Measurements from ENCODE around the gene LYPD5.
"Not testable (repeated sequence)": the region's sequence is repeated elsewhere in the genome, so short reads cannot be mapped to it uniquely, and the experiment has no call there.

Gene LYPD5

GRCh38 chr19:43814663-43815352 lies 12.6 kb upstream of the LYPD5 start:
- no peak for DNase-seq (ENCODE audit: low read depth in 1 of 2, low spot score in 1 of 2)
- in situ Hi-C loops (cut with HindIII; ENCODE audit: low pct_unique_long_range_greater_than_20kb, low sequenced_read_pairs), result no loop called here
- no peak for TF ChIP-seq JUND (IDR thresholded peaks at IDR 0.05; ENCODE audit: low read depth)

- DNase-seq (ENCODE audit: low read depth in 1 of 2, low spot score in 1 of 2), result no peak
- no peak for TF ChIP-seq JUND (IDR thresholded peaks at IDR 0.05; ENCODE audit: low read depth)
- in situ Hi-C loops (cut with HindIII; ENCODE audit: low pct_unique_long_range_greater_than_20kb, low sequenced_read_pairs), result no loop called here
These were observed 10.4 kb upstream of the LYPD5 start for GRCh38 chr19:43812688-43813087.

GRCh38 chr19:43812259-43812658 lies 10.0 kb upstream of the LYPD5 start:
- TF ChIP-seq JUND (IDR thresholded peaks at IDR 0.05; ENCODE audit: low read depth), result no peak
- in situ Hi-C loops (cut with HindIII; ENCODE audit: low pct_unique_long_range_greater_than_20kb, low sequenced_read_pairs), result no loop called here
- no peak for DNase-seq (ENCODE audit: low read depth in 1 of 2, low spot score in 1 of 2)

- TF ChIP-seq JUND (IDR thresholded peaks at IDR 0.05; ENCODE audit: low read depth), result no peak
- in situ Hi-C loops (cut with HindIII; ENCODE audit: low pct_unique_long_range_greater_than_20kb, low sequenced_read_pairs), result no loop called here
- DNase-seq (ENCODE audit: low read depth in 1 of 2, low spot score in 1 of 2), result no peak
These were observed 9.6 kb upstream of the LYPD5 start for GRCh38 chr19:43811837-43812236.

- peak in 1 of 2 experiments; percentile 66 for DNase-seq (ENCODE audit: low read depth in 1 of 2, low spot score in 1 of 2)
- TF ChIP-seq JUND (IDR thresholded peaks at IDR 0.05; ENCODE audit: low read depth), result no peak
- in situ Hi-C loops (cut with HindIII; ENCODE audit: low pct_unique_long_range_greater_than_20kb, low sequenced_read_pairs), result no loop called here
These were observed 7.8 kb upstream of the LYPD5 start for GRCh38 chr19:43809762-43810696.

GRCh38 chr19:43807651-43808050 lies 5.4 kb upstream of the LYPD5 start:
- no peak for TF ChIP-seq JUND (IDR thresholded peaks at IDR 0.05; ENCODE audit: low read depth)
- in situ Hi-C loops (cut with HindIII; ENCODE audit: low pct_unique_long_range_greater_than_20kb, low sequenced_read_pairs), result no loop called here

GRCh38 chr19:43806848-43807247 lies 4.6 kb upstream of the LYPD5 start:
- DNase-seq (ENCODE audit: low read depth in 1 of 2, low spot score in 1 of 2), result no peak
- in situ Hi-C loops (cut with HindIII; ENCODE audit: low pct_unique_long_range_greater_than_20kb, low sequenced_read_pairs), result no loop called here
- no peak for TF ChIP-seq JUND (IDR thresholded peaks at IDR 0.05; ENCODE audit: low read depth)

More at GRCh38 chr19:43807651-43808050, 5.4 kb upstream of the LYPD5 start:
- DNase-seq (ENCODE audit: low read depth in 1 of 2, low spot score in 1 of 2), result no peak

GRCh38 chr19:43806401-43806800 lies 4.2 kb upstream of the LYPD5 start:
- DNase-seq (ENCODE audit: low read depth in 1 of 2, low spot score in 1 of 2); in situ Hi-C loops (cut with HindIII; ENCODE audit: low pct_unique_long_range_greater_than_20kb, low sequenced_read_pairs): not testable (repeated sequence)

GRCh38 chr19:43804432-43804831 lies 2.2 kb upstream of the LYPD5 start:
- peak in 1 of 2 experiments; percentile 48 for DNase-seq (ENCODE audit: low read depth in 1 of 2, low spot score in 1 of 2)
- in situ Hi-C loops (cut with HindIII; ENCODE audit: low pct_unique_long_range_greater_than_20kb, low sequenced_read_pairs), result no loop called here
- no peak for TF ChIP-seq JUND (IDR thresholded peaks at IDR 0.05; ENCODE audit: low read depth)

GRCh38 chr19:43799502-43800142 lies 2.6 kb downstream of the LYPD5 start:
- no peak for DNase-seq (ENCODE audit: low read depth in 1 of 2, low spot score in 1 of 2)
- in situ Hi-C loops (cut with HindIII; ENCODE audit: low pct_unique_long_range_greater_than_20kb, low sequenced_read_pairs), result no loop called here
- TF ChIP-seq JUND (IDR thresholded peaks at IDR 0.05; ENCODE audit: low read depth), result no peak

GRCh38 chr19:43798546-43799409 lies 3.5 kb downstream of the LYPD5 start:
- in situ Hi-C loops (cut with HindIII; ENCODE audit: low pct_unique_long_range_greater_than_20kb, low sequenced_read_pairs), result no loop called here
- no peak for TF ChIP-seq JUND (IDR thresholded peaks at IDR 0.05; ENCODE audit: low read depth)
- DNase-seq (ENCODE audit: low read depth in 1 of 2, low spot score in 1 of 2), result peak in 1 of 2 experiments; percentile 82

GRCh38 chr19:43798026-43798545 lies 4.2 kb downstream of the LYPD5 start:
- no peak for TF ChIP-seq JUND (IDR thresholded peaks at IDR 0.05; ENCODE audit: low read depth)
- in situ Hi-C loops (cut with HindIII; ENCODE audit: low pct_unique_long_range_greater_than_20kb, low sequenced_read_pairs), result no loop called here
- no peak for DNase-seq (ENCODE audit: low read depth in 1 of 2, low spot score in 1 of 2)

All from T47D (cell line).